GF-D8 (cell line): Measurements from ENCODE around the gene AGBL3.
A peak's percentile ranks its signal among the peaks of the same experiment; 100 is the strongest.
"Not testable (repeated sequence)": the region's sequence is repeated elsewhere in the genome, so short reads cannot be mapped to it uniquely, and the experiment has no call there.

Experiments used
- DNase-seq: peaks from one replicate; lab custom pipeline; 2025; lab: John Stamatoyannopoulos, UW

AGBL3 gene

DNA sequence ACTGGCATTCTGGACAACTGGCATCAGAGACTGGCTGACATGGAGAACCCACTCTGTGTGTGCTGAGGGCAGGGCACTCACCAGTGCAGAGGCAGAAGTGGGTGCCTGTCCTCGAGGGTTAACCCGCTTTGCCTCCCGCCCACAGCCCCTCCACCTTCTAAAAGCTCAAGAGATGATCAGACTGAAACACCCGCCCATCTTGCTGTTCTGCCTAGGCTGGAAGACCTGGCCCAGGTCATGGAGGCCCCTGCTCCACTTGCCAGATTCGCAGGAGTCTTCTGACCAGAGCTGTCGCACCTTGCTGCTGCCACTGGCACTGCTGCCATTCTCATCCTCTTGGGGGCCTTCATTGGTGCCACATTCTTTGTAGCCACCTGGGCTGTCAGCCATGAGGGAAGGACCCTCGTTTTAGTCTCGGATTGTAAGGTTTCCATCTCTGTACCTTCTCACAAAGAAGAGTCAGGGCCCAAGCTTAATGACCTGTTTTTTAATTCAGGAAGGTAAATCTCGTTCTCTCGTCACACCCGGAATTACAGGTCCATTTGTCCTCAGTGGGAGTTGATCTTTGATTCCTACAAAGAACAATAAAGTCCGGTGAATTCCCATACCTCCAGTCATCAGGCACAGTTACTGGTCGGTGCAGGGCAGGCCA is 182.3 kb downstream of the AGBL3 start:
- DNase-seq = no peak

GRCh38 chr7:135169141-135169963 is 183.0 kb downstream of the AGBL3 start:
- peak; percentile 82 for DNase-seq

DNA sequence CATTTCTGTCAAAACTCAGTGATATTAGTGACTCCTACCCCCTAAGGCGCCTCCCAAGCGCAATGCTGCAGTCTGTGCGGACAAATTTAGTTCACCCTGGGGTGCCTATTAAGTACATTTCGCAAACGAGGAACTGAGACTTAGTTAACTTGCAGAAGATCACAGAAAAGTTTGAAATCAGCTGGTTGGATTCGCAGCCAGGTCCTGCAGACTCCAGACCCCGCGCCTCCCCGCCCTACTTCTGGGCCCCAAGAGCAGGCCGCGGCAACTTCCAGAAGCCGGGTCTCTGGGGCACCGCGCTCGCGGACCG is 183.6 kb downstream of the AGBL3 start:
- DNase-seq = peak; percentile 32

DNA sequence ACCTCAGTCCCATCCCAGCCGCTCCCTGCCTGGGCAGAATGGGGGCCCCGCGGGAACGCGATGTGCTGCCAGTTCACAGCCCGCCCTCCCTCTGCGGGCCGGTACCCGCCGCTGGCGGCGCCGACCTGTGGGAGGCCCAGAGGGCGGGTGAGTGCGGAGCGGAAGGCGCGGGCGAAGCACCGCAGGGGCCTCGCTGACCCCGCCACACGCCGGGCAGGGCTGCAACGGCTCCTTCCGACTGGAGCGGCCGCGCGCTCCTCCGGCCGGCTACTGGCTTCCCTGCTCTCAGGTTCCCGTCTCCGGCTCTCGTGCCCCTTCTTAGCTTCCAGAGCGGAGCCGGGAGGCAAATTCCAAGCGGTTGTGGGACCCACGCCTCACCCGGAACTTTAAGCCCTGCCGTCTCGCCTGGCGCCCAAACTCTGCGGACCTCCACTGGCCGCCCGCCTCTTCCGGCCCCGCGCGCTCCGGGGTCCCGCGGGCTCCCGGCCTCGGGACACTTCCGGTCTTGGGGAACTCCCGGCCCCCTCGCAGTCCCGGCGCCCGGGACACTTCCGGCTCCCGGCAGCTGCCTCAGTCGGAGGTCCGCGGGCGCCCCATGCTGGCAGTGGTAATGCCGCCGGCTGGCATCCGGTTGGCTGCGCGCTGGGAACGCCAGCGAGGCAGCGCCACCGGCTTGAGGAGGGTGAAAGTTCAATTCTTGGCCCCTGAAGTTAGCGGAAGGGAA is 184.1 kb downstream of the AGBL3 start, which contains the start of gene CYREN:
Gene CYREN (minus strand): TSS at position 434 of the 724 bp plus-strand sequence. CDS start 1,785 bp downstream, outside the sequence.
- DNase-seq = peak; percentile 91

DNA sequence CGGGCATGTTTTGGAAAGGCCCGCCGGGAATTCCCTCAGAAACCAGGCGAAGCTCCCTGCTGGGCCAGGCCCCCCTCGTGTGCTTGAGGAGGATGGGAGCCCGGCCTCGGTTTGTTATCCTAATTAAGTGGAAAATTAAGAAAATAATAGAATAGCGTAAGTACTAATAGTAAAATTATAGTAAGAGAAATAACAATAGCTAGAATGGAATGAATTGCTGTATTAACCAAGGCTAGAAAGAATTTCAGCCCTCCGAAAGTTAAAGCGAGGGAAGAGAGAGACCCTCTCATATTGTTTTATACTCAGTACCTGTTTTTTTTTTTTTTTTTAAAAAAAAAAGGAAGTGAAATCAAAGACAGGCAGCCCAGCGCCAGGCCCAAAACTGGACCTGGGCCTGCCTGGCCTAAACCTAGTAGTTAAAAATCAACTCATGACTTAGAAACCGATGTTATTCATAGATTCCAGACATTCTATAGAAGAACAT is 184.7 kb downstream of the AGBL3 start:
- DNase-seq = not testable (repeated sequence)

GRCh38 chr7:135171581-135172291 is 185.4 kb downstream of the AGBL3 start:
- DNase-seq = not testable (repeated sequence)

DNA sequence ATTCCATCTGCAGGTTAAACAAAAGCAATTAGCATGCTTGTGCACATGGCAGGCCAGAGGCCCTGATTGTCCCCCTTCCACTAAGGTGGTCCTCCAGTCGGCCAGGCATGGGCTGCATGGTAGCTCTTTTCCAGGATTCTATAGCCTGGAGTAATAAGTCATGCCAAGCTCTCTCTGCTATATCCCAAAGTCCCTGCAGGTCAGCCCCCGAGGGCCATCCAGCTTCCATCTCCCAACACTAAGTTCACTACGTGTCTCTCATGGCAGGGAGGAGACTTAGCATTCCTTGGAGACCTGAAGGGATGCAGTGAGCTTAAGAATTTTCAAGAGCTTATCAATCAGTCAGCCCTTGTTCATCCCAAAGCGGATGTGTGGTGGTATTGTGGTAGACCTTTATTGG is 187.6 kb downstream of the AGBL3 start:
- not testable (repeated sequence) for DNase-seq

DNA sequence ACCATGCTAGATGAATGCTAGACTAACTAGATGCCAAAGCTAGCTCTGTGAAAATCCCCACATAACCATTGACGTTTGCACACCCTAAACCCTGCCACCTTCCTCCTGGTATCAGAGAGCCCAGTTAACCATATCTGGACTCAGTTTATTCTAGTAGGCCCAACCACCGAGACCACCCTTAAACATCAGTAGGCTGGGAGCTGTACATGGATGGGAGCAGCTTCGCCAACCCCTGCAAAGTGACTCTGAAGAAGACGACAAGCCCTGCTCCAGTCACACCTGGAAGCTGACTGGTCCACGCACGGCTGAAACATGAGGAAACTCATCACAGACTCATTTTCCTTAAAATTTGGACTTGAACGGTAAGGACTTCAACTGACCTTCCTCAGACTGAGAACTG is 188.6 kb downstream of the AGBL3 start:
- no peak for DNase-seq

DNA sequence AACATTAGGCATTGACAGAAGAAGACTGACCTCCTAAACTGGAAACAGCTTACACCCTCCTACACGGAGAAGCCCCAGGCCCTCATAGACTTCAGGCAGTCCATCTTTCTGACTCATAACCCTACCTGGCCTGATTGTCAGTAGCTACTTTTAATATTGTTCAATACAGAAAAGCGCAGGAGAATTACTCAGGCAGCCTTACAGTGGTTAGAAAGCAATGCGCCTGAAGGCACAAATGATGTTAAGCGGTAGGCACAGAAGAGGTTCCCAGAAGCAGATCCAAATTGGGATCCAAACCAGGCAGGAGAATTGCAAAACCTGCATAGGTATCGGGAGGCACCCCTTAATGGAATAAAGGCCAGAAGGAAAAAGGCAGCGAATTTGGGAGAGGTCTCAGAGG is 189.6 kb downstream of the AGBL3 start:
- DNase-seq = no peak

GRCh38 chr7:135177028-135177696 is 190.9 kb downstream of the AGBL3 start:
- no peak for DNase-seq

DNA sequence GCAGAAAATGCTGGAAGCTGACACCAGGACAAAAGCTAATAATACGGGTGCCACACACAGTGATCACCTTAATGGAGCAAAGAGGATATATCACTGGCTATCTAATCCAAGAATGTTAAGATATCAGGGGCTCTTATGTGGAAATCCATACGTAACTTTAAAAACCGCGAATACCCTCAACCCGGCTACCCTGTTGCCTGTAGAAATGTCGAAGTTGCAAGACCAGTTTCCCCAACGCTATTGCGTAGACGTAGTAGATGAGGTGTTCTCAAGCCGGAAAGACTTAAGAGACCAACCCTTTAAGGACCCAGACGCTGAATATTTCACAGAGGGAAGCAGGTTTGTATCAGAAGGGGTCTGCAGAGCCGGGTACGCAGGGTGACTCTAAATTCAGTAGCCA is 192.1 kb downstream of the AGBL3 start:
- DNase-seq = no peak

GRCh38 chr7:135179321-135179925 is 193.1 kb downstream of the AGBL3 start:
- no peak for DNase-seq

DNA sequence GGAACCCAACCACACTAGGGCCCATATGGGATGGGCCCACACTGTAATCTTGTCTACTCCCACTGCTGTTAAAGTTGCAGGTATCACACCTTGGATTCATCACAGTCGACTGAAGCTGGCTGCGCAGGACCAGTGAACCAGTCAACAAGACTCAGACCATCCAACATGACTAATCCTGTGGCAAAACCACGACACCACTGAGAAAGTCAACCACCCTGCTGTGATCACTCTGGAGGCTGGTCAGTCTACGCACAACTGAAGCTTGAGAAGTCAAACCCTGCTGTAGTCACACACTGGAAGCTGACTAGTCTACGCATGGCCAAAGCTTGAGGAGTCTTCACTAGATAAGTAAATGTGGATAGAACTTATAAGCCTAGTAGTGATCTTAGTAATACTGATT is 193.8 kb downstream of the AGBL3 start:
- DNase-seq = no peak

DNA sequence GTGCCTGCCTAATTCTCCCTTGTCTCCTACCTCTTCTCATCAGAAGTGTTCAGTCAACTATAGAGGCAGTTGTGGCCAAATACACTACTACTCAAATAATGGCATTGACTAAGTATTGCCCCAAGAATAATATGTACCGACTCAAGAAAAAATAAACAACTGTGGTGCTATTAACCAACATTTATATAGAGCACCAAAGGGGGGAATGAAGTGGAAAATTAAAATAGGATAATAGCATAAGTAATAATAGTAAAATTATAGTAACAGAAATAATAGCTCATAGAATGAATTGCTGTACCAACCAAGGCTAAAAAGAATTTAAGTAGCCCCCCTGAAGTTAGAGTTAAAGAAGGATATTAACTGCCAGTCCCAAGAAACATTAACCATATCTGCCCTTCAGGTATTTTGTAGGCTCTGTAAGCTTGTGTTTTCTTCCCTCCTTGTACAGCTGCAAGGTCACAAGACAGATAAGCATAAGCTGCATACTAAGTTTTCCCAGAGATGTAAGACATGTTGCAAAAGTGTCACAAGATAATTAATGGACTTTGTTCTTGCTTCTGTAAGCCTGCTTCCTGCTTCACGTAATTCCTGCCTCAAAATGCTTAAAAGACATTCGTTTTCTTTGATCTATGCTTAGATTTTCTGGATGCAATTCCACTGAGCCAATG is 195.1 kb downstream of the AGBL3 start:
- no peak for DNase-seq

DNA sequence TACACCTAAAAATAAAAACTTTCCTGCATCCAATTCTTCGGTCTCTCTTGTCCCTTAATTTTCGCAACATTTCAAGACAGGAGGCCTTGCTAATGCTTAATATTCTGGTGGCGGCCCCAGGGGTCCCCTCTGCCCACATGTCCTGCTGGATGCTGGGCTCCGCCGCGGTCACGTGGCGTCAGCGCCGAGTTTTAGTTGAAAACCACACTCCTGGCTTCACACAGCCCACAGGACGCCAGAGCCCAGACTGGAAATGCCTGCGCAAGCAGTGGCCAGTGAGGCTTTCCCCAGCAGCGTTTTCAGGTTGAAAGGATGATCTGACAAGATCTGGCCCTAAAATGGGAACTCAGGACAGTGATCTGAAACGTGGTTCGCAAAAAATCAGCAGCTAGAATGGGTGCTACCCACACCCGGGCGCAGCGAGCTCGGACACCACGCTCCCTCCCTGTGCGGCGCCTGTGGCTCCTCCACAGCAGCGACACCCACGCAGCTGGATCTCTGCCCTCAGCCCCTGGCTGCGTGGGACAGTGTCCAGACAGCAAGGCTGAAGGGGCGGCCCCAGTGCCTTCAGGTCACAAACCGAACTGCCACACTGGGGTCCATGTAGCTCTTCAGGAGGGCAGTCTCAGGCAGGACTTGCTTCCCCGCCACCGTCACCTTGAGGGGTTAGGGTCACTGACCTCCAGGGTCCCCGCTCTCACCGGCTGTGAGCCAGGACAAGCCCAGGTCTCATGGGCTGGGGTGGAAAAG is 195.8 kb downstream of the AGBL3 start:
- DNase-seq = no peak

DNA sequence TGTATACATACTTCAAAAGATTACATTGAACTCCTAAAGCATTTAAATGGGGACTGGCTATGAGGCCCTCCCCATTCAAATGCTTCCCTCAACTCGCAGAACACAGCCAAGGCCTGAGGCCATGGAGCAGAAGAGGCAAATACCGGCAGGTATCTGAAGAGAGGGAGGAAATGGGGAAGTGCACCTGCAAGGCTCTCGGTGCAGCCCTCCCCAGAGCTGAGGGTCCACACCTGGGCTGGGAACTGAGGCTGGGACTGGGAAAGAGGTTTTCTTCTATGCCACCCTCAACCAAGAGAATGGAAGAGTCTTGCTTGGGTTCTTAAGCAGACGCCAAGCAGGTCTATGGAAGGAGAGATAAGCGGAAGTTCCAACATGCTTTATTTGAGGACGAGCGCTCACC is 197.2 kb downstream of the AGBL3 start:
- DNase-seq = no peak

DNA sequence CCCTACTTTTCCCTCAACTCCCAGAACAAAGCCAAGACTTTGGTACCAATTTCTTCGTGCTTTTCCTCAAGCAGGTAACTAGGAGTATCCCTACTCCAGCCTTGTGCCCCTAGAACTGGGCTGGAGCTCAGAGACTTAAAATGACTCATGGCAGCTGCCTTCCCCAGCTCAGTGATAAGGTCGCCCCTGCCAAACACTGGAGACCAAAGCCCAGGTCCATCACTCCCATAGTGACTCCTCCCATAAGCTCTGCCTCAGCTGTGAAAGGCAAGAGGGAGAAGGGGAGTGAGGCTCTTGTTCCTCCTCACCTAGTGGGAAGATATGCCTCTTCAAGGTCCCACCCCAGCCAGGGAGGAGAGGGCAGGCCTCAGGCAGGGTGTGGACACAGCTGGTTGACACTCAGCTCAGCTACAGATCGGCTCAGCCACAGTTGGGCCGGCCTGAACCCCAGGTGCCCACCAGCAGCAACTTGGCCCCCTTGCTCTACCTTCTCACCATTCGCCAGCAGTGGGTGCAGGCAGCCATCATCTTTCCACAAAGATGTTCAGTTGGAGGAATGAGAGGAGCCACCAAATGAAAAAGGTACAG is 198.0 kb downstream of the AGBL3 start:
- no peak for DNase-seq
